T-cell (primary cell): Measurements from ENCODE around the gene QDPR. TPM values are rescaled to one million over a fixed set of nuclear protein-coding genes. Genes with fewer than 3 reads are reported as not detected.
A peak's percentile ranks its signal among the peaks of the same experiment; 100 is the strongest.

Experiments
- ATAC-seq, 4 experiments: fragments of 200-7000 bp in 3 of 4; fragments of 150-1000 bp in 1 of 4; cut with Tn5 transposase; replicated peaks in 1 of 4; 1 replicate in 3 of 4; 2 replicates in 1 of 4; pipeline ENCODE4 v1.10.0; 2021; ENCODE audit warnings: moderate library complexity in 3 of 4, mild to moderate bottlenecking in 2 of 4, moderate number of reproducible peaks in 1 of 4
- CTCF ChIA-PET, 2 donors: fragments of 300-600 bp; sonication (Branson Sonifier 250); formaldehyde crosslinking; loops; one replicate each; lab custom pipeline; 2022; ENCODE audit warnings: antibody characterized with exemption in 2 of 2; lab: Charles Lee
- POLR2A ChIA-PET, 2 donors: fragments of 300-600 bp; sonication (Branson Sonifier 250); formaldehyde crosslinking; loops; one replicate each; lab custom pipeline; 2022; ENCODE audit warnings: antibody characterized with exemption in 2 of 2; lab: Charles Lee
- DNase-seq, 35 experiments: peaks; one replicate each; pipeline versions ENCODE4 v3.0.0 to v3.0.0-alpha.2; 2013 to 2023
- H3K27ac ChIP-seq: one replicate; pipeline ENCODE4 v1.5.1; 2013; ENCODE audit warnings: low read length
- H3K27me3 ChIP-seq, 2 experiments: replicated peaks in 1 of 2; 1 replicate in 1 of 2; 2 replicates in 1 of 2; pipeline versions ENCODE4 v1.6.1 to v1.7.0; 2013; ENCODE audit warnings: low read length in 1 of 2, mixed read lengths in 1 of 2; ENCODE audit not compliant: control insufficient read depth in 2 of 2, insufficient read depth in 2 of 2; ENCODE audit errors: extremely low read depth in 1 of 2
- H3K36me3 ChIP-seq, 2 donors: 1 replicate in 1 of 2; 2 replicates in 1 of 2; pipeline versions ENCODE4 v1.6.1 to v1.7.0; 2013; ENCODE audit warnings: low read length in 1 of 2; ENCODE audit not compliant: control insufficient read depth in 2 of 2, insufficient read depth in 1 of 2; ENCODE audit errors: extremely low read depth in 1 of 2
- H3K4me1 ChIP-seq, 2 experiments: 1 replicate in 1 of 2; 2 replicates in 1 of 2; pipeline versions ENCODE4 v1.6.1 to v1.7.0; 2013; ENCODE audit warnings: low read length in 2 of 2, mixed read lengths in 1 of 2; ENCODE audit not compliant: insufficient read depth in 2 of 2, control insufficient read depth in 1 of 2; ENCODE audit errors: extremely low read depth in 1 of 2
- H3K4me3 ChIP-seq, 2 donors: 1 replicate in 1 of 2; 2 replicates in 1 of 2; pipeline versions ENCODE4 v1.5.1 to v1.7.0; 2013; ENCODE audit warnings: mild to moderate bottlenecking in 2 of 2, low read length in 1 of 2, moderate library complexity in 1 of 2; ENCODE audit not compliant: control insufficient read depth in 1 of 2; ENCODE audit errors: extremely low read depth in 1 of 2
- H3K9me3 ChIP-seq: 2 replicates; pipeline ENCODE4 v1.7.0; 2013
- H3K27ac Mint-ChIP-seq, 2 donors: one replicate each; pipeline ENCODE4 v1.8.0; 2020 to 2021; ENCODE audit warnings: mild to moderate bottlenecking in 2 of 2, mixed read lengths in 2 of 2
- H3K27me3 Mint-ChIP-seq, 2 donors: one replicate each; pipeline ENCODE4 v1.8.0; 2021 to 2022; ENCODE audit warnings: mixed read lengths in 2 of 2
- H3K36me3 Mint-ChIP-seq: one replicate; pipeline ENCODE4 v1.8.0; 2021; ENCODE audit warnings: mixed read lengths
- H3K4me1 Mint-ChIP-seq, 3 donors: one replicate each; pipeline ENCODE4 v1.8.0; 2020 to 2022; ENCODE audit warnings: mixed read lengths in 3 of 3, mild to moderate bottlenecking in 1 of 3
- H3K4me3 Mint-ChIP-seq, 3 donors: one replicate each; pipeline ENCODE4 v1.8.0; 2020 to 2022; ENCODE audit warnings: mild to moderate bottlenecking in 3 of 3, mixed read lengths in 3 of 3, moderate library complexity in 3 of 3
- H3K9me3 Mint-ChIP-seq, 3 donors: one replicate each; pipeline ENCODE4 v1.8.0; 2020 to 2022; ENCODE audit warnings: mixed read lengths in 3 of 3
- WGBS: methylation state at CpG from one replicate; pipeline ENCODE4 v1.1.5; 2013; ENCODE audit warnings: missing lambda C conversion rate; ENCODE audit not compliant: insufficient coverage; 5-methylcytosine and 5-hydroxymethylcytosine counted together
- total RNA-seq, 35 experiments: library from RNA in 6 of 35; stranded (reverse) in 6 of 35; fragments of 120-200 nt in 1 of 35; gene quantifications; one replicate each; pipeline versions ENCODE4 v1.2.1 to v1.2.4 and lab custom pipeline; 2013 to 2026

Gene QDPR
- total RNA-seq, 5 donors from 2014 or later (not counting 1 experiment from before 2014, with no cell fraction given): 14.9 to 23.1 (median 20.0) TPM

GRCh38 chr4:17512973-17513665 lies 1.2 kb upstream of the QDPR start:
- Histone ChIP-seq H3K4me3 (no peak overlapping the region), H3K36me3 (peaks cover 0 to 2% of the 10 kb centered on the region in 2 donors), H3K9me3 (no peaks in the 10 kb centered on the region), H3K27me3 (peaks cover 0 to 3% of the 10 kb centered on the region in 2 experiments), H3K4me1 (peaks cover 14 to 16% of the 10 kb centered on the region in 2 experiments), H3K27ac (no peak overlapping the region)
- peak overlapping the region in 1 of 2 donors; percentile 92 for H3K27ac Mint-ChIP-seq
- no peaks in the 10 kb centered on the region for H3K36me3 Mint-ChIP-seq
- peaks cover 32 to 37% (median 35%) of the 10 kb centered on the region in 3 donors for H3K4me1 Mint-ChIP-seq
- DNase-seq (no peak), ATAC-seq (no peak)
- H3K27me3 Mint-ChIP-seq: peaks cover 8 to 9% of the 10 kb centered on the region in 2 donors
- CTCF ChIA-PET: interaction anchor here in 1 of 2 donors (0.6 kb wide), 1 partner anchor 118 kb away, joined by 4 read pairs; no protein-coding TSS in a partner anchor
- H3K4me3 Mint-ChIP-seq: peak overlapping the region; percentile 75 to 98 (median 94)
- no peaks in the 10 kb centered on the region for H3K9me3 Mint-ChIP-seq
- POLR2A ChIA-PET: interaction anchor here in 1 of 2 donors (0.9 kb wide), 1 partner anchor 65 kb away, joined by 3 read pairs; no protein-coding TSS in a partner anchor
- no CpG with 5 or more reads among the region's 5 CpGs for WGBS

GRCh38 chr4:17511509-17511949 lies 361 bp downstream of the QDPR start:
- WGBS: 5% methylated on average over 32 of the region's 32 CpGs
- ChIA-PET POLR2A (no interaction called here), CTCF (interaction anchor here in 1 of 2 donors (0.6 kb wide), 1 partner anchor 219 kb away, joined by 3 read pairs; no protein-coding TSS in a partner anchor)
- Mint-ChIP-seq H3K4me1 (peaks cover 32 to 37% (median 37%) of the 10 kb centered on the region in 3 donors), H3K4me3 (peak overlapping the region; percentile 94 to 98 (median 98)), H3K9me3 (no peaks in the 10 kb centered on the region), H3K27me3 (peaks cover 0 to under 1% of the 10 kb centered on the region in 2 donors), H3K36me3 (peaks cover 6% of the 10 kb centered on the region), H3K27ac (peak overlapping the region; percentile 80 to 96)
- Histone ChIP-seq H3K9me3 (no peaks in the 10 kb centered on the region), H3K4me1 (peaks cover 14 to 16% of the 10 kb centered on the region in 2 experiments), H3K27me3 (no peaks in the 10 kb centered on the region), H3K36me3 (peaks cover 0 to 8% of the 10 kb centered on the region in 2 donors), H3K27ac (peak overlapping the region; percentile 48), H3K4me3 (peak overlapping the region; percentile 82 to 84)
- ATAC-seq: peak; percentile 69 to 72 (median 70)
- peak in 23 of 35 experiments; percentile 17 to 55 (median 32) for DNase-seq

GRCh38 chr4:17511051-17511450 lies 839 bp downstream of the QDPR start:
- H3K4me3 Mint-ChIP-seq: peak overlapping the region; percentile 94 to 98 (median 98)
- H3K4me1 ChIP-seq: peaks cover 14 to 16% of the 10 kb centered on the region in 2 experiments
- ChIA-PET CTCF (interaction anchor here in 1 of 2 donors (1.0 kb wide), 1 partner anchor 38 kb away, joined by 3 read pairs; no protein-coding TSS in a partner anchor), POLR2A (no interaction called here)
- no peaks in the 10 kb centered on the region for H3K27me3 Mint-ChIP-seq
- H3K36me3 ChIP-seq: peaks cover 0 to 11% of the 10 kb centered on the region in 2 donors
- peak in 1 of 35 experiments; percentile 6 for DNase-seq
- ATAC-seq: no peak
- H3K27ac ChIP-seq: no peak overlapping the region
- no peaks in the 10 kb centered on the region for H3K9me3 ChIP-seq
- 75% methylated on average over 6 of the region's 9 CpGs for WGBS
- peak overlapping the region; percentile 80 to 96 for H3K27ac Mint-ChIP-seq
- peak overlapping the region; percentile 82 to 84 for H3K4me3 ChIP-seq
- no peaks in the 10 kb centered on the region for H3K9me3 Mint-ChIP-seq
- H3K4me1 Mint-ChIP-seq: peaks cover 32 to 37% (median 37%) of the 10 kb centered on the region in 3 donors
- peaks cover 7% of the 10 kb centered on the region for H3K36me3 Mint-ChIP-seq
- no peaks in the 10 kb centered on the region for H3K27me3 ChIP-seq

- CTCF ChIA-PET: interaction anchor here in 1 of 2 donors (1.0 kb wide), 1 partner anchor 38 kb away, joined by 3 read pairs; no protein-coding TSS in a partner anchor
- H3K27me3 ChIP-seq: no peaks in the 10 kb centered on the region
- peaks cover 9% of the 10 kb centered on the region for H3K36me3 Mint-ChIP-seq
- H3K4me3 ChIP-seq: peak overlapping the region in 1 of 2 donors; percentile 84
- no peaks in the 10 kb centered on the region for H3K9me3 ChIP-seq
- ATAC-seq: no peak
- no peak overlapping the region for H3K27ac ChIP-seq
- peak overlapping the region; percentile 6 to 53 for H3K27ac Mint-ChIP-seq
- POLR2A ChIA-PET: no interaction called here
- peak overlapping the region; percentile 94 to 98 (median 98) for H3K4me3 Mint-ChIP-seq
- peaks cover 0 to 11% of the 10 kb centered on the region in 2 donors for H3K36me3 ChIP-seq
- no peaks in the 10 kb centered on the region for H3K27me3 Mint-ChIP-seq
- peaks cover 14 to 16% of the 10 kb centered on the region in 2 experiments for H3K4me1 ChIP-seq
- 83% methylated on average over 1 of the region's 3 CpGs for WGBS
- no peaks in the 10 kb centered on the region for H3K9me3 Mint-ChIP-seq
- peaks cover 35 to 39% (median 37%) of the 10 kb centered on the region in 3 donors for H3K4me1 Mint-ChIP-seq
- no peak for DNase-seq
Observed at GRCh38 chr4:17510582-17510981, 1.3 kb downstream of the QDPR start.

- Histone ChIP-seq H3K4me3 (no peak overlapping the region), H3K27me3 (no peaks in the 10 kb centered on the region), H3K27ac (no peak overlapping the region), H3K9me3 (no peaks in the 10 kb centered on the region), H3K36me3 (peaks cover 5 to 42% of the 10 kb centered on the region in 2 donors), H3K4me1 (no peaks in the 10 kb centered on the region)
- CTCF ChIA-PET: interaction anchor here (0.5 to 1.0 kb wide), 3 partner anchors 12 to 53 kb away, joined by 3 read pairs; no protein-coding TSS in a partner anchor
- no peak overlapping the region for H3K4me3 Mint-ChIP-seq
- ATAC-seq: no peak
- 88% methylated on average over 6 of the region's 7 CpGs for WGBS
- no peak overlapping the region for H3K27ac Mint-ChIP-seq
- peaks cover under 1 to 12% (median 12%) of the 10 kb centered on the region in 3 donors for H3K4me1 Mint-ChIP-seq
- peaks cover 57% of the 10 kb centered on the region for H3K36me3 Mint-ChIP-seq
- no peaks in the 10 kb centered on the region for H3K9me3 Mint-ChIP-seq
- POLR2A ChIA-PET: no interaction called here
- no peaks in the 10 kb centered on the region for H3K27me3 Mint-ChIP-seq
- DNase-seq: no peak
Observed at GRCh38 chr4:17504081-17504480, 7.8 kb downstream of the QDPR start.

GRCh38 chr4:17502756-17503155 lies 9.1 kb downstream of the QDPR start:
- ChIA-PET CTCF (no interaction called here), POLR2A (interaction anchor here in 1 of 2 donors (0.5 kb wide), 1 partner anchor 112 kb away, joined by 5 read pairs; no protein-coding TSS in a partner anchor)
- no peaks in the 10 kb centered on the region for H3K9me3 Mint-ChIP-seq
- Histone ChIP-seq H3K27ac (no peak overlapping the region), H3K4me1 (no peaks in the 10 kb centered on the region), H3K9me3 (no peaks in the 10 kb centered on the region), H3K4me3 (no peak overlapping the region), H3K27me3 (no peaks in the 10 kb centered on the region), H3K36me3 (peaks cover 5 to 46% of the 10 kb centered on the region in 2 donors)
- peaks cover 71% of the 10 kb centered on the region for H3K36me3 Mint-ChIP-seq
- WGBS: 100% methylated on average over 1 of the region's 3 CpGs
- DNase-seq: no peak
- no peak for ATAC-seq
- no peak overlapping the region for H3K4me3 Mint-ChIP-seq
- no peak overlapping the region for H3K27ac Mint-ChIP-seq
- no peaks in the 10 kb centered on the region for H3K27me3 Mint-ChIP-seq
- peaks cover 0 to 12% (median 11%) of the 10 kb centered on the region in 3 donors for H3K4me1 Mint-ChIP-seq
